HG02970 (cell line): Measurements from ENCODE around the gene COL6A3.

Source experiments
- ATAC-seq: cut with Tn5 transposase; IDR thresholded peaks from one replicate; pipeline ENCODE4 v1.9.1; 2021; ENCODE audit warnings: mild to moderate bottlenecking, moderate library complexity, moderate number of reproducible peaks; ENCODE audit not compliant: unreplicated experiment, low FRiP score

The COL6A3 gene

DNA sequence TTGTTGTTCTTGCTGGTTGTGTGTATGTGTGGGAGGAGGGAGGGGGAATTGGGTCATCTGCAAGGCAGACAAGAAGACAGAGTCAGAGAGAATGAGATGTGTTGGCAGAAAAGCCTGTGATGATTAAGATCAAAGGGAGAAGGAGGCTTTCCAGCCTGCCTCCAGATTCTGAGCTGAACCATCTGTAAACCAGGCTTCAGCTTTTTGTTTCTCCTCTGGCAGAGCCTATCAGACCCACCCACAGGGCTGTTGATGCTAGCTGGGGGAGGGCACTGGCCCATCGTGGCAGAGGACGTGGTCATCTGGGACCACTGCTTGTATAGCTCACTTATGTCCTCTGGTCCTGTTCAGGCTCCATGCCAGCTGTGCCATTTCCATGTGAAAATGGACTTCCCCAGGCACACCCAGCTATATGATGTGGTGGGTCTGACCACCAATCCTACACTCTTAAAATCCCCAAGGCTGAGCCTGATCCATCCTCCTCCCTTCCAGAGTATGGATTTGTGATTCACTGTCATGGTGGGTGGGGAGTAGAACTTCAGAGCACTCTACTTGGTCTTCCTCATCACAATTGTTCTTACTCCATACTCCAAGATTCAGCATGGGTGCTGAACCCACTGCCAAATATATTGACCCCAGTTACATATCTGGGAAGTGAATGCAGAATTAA, 27.8 kb upstream of the COL6A3 start:
- ATAC-seq, result no peak

DNA sequence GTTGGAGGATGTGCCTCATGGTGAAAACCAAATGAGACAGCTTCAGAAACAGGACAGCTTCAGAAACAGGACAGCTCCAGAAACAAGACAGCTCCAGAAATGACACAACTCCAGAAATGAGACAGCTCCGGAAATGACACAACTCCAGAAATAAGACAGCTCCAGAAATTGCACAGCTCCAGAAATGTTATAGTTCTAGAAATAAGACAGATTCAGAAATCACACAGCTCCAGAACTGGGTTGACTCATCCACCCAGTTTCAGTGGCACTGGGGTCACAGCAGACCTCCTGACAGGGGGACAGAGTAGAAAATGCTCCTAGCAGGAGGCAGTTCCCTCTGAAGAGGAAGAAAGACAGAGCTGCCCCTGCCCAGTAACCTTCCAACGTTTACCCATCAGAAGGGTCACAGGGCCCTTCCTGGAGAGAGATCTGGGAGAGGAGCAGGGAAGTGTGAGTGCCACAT, 26.9 kb upstream of the COL6A3 start:
- no peak for ATAC-seq

DNA sequence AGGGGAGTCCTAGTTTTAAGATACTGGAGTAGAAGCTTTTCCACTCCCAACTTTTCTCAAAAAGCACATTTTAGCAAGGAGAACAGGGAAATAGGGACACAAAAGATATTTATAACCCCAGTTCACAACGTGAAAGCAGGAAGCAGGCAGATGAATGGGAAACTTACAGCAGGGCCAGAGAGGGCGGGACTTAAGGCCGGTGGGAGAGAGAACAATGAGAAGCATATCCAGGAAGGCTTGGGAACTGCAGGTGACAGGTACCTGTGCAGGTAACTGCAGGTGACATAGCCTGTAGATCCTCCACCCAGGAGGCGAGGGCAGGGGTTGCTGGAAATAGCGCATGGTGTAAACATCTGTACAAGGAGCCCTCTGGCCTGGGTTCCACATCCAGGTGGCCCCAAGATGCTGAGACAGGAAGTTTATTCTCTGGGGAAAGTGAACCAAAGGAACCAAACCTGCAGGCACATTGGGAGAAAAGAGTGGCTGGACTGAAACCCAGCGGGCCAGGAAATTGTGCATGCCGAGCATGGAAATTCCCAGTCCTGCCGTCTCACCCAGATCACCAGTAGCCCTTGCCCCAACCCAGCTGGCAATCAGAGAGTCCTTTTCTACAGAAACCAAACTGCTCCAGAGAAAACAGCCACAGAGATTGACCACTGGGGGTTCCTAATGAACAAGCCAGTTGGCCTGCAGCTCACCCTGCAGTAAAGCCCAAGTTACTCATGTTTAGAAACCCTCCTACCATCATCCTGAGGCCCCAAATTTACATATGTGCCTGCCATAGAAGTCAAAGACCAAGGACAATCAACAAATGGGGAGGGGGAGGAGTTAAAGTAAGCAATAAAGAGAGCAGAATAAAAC, 24.3 kb upstream of the COL6A3 start:
- ATAC-seq, result no peak

DNA sequence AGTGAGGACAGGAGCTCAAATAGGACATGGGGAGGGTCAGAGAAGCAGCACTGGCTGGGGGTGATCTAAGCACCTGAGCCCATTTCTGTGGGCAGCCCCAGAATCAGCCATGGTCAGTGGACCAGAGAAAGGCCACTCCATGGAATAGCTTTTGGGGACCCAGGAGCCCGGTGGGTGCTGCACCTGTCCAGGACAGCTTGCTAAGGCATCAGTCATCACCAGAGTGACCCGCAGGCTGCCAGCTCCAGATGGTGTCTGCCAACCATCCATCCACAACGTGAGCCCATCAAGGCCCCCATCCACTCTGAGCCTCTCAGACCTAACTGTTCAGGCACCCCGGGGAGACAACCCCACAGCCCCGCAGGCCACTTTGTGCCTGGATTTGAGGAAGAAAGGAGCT, 23.6 kb upstream of the COL6A3 start:
- ATAC-seq, result no peak

DNA sequence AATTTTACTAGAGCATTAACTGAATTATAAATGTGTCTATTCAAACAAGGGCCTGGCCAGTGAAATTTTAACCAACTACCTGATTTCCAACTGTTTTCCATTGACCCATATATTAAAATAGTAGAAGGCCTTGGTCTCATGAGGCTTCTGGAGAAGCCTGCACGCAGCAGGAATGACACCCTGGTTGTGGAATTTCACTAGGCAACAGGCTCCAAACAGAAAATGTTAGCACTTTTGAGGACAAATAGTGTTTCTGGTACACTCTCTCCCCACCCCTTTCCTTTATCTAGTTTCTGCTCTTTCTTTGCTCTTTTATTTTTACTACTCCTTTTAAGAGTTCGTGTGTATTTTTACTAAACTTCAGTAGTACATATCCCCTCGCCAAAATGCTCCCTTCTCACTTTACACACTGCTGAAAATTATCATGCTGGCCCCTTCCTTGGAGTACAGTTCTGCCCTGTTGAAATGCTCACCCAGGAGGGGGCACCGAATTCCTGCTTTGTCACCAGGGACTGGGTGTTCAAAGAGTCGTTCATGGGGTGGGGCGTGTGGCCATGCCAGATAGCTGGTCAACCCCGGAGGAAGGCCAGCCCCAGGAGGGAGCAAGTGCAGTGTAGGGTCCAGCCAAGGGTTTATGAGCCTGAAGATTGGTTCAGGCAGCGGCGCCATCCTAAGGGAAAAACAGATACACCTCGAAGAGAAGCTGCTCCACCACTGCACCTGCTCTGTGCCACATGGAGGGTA, 22.1 kb upstream of the COL6A3 start:
- ATAC-seq, result no peak

DNA sequence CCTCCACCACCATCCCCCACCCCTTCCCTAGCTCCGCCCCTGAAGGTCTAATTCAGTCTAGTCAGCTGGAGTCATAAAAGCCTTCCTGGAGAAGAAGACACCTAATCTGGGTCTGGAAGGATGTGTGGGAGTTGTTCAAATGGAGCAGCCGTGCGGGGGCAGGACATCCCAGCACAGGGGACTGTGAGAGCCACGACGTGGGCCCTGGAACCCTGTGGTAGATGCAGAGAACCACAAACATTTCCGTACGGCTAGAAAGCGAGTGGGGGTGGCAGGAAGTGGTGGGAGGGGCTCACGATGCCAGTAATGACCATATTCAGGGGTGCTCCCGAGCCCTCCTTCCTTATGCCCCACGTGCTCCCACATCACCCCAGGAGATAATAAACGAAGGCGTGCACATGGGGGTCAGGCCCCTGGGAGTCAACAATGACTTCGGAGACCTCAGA, 20.9 kb upstream of the COL6A3 start:
- ATAC-seq, result no peak

DNA sequence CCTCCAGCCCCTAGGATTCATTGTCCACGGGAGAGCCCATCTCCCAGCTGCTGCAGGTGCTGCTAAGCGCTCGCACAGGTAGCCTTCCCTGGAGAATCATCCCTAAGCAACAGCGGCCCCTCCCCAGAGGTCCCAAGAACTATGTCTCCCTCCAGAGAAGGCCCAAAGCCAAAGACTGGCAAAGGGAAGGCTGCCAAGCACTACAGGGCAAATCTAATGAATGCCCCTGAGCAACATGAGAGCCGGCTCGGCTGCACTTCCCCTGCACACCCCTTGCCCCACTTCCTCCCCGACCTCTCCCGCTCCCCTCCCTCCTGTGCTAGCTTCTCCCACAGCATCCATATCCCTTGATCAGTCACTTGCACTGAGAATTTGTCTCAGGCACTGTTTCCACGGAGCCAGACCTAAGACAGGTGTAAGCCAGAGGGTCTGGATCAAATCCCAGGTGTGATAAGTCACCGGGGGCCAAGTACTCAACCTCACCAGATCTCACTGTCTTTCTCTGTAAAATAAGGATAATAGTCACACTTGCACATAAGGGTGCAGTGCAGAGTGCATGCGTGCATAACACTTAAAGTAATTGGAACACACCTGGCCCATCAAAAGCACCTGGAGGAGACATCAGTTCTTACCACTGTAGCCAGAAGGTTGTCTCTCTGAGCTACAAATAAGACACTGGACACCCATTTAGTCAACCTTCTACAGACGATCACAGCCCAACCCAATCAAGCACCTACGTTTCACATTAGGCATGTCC, 20.1 kb upstream of the COL6A3 start:
- no peak for ATAC-seq

DNA sequence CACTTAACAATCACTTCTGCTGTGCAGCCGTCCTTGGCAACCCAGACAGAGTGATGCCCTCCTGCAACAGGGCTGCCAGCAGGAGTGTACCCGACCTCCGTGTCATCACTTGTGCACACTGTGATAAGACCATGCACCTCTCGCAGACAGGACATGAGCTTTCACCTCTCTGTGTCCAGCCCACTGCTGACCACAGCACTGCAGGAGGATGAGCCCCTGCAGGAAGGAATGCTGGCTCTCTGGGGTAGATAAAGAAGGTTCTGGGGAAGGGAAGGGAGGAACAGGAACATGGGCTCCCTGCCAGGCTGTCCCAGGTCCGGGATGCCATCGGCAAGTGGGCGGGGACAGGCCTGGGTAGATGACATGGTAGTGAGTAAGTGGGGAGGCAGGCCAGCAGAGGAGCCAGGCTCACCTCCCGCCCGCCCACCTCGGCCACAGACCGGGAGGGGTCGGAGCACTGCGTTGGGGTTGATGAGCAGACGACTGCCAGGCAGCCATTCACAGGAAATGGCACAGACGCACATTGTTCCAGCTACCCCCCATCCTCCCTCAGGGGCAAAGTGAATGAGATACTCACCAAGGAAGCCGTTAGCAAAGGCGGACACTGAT, 18.6 kb upstream of the COL6A3 start:
- ATAC-seq, result no peak

DNA sequence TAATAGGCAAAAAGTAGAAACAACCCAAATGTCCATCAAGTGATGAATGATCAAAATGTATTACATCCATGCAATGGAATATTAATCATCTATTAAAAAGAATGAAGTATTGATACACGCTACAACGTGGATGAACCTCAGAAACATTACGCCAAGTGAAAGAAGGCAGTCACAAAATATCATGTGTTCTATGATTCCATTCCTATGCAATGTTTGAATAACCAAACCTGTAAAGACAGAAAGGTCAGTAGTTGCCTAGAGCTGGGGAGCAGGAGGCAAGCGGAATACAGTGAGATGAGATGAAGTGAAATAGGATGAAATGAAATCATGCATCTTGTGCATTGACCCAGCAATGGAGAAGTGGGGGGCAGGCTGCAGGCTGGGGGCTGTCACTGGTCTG, 17.9 kb upstream of the COL6A3 start:
- ATAC-seq, result no peak

DNA sequence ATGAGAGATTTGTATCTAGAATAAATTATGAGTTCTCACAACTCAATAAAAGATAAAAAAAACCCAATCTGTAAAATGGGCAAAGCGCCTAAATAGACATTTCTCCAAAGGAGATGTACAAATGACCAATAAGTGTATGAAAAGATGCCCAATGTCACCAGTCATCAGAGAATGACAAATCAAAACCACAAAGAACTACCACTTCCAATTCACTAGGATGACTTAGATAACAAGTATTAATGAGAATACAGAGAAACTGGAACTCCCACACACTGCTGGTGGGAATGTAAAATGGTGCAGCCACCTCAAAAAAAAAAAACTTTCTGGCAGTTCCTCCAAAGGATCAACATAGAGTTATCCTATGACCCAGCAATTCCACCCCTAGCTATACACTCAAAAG, 17.4 kb upstream of the COL6A3 start:
- no peak for ATAC-seq

DNA sequence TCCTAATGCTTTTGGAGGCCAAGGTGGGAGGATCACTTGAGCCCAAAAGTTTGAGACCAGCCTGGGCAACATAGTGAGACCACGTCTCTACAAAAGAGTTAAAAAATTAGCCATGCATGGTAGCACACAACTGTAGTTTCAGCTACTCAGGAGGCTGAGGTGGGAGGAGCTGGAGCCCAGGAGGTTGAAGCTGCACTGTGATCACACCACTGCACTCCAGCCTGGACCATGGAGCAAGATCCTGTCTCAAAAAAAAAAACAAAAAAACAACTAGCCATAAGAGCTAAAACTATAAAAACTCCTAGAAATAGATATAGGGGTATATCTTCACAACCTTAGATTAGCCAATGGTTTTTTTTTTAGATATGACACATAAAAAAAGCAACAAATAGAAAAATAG, 16.9 kb upstream of the COL6A3 start:
- no peak for ATAC-seq

DNA sequence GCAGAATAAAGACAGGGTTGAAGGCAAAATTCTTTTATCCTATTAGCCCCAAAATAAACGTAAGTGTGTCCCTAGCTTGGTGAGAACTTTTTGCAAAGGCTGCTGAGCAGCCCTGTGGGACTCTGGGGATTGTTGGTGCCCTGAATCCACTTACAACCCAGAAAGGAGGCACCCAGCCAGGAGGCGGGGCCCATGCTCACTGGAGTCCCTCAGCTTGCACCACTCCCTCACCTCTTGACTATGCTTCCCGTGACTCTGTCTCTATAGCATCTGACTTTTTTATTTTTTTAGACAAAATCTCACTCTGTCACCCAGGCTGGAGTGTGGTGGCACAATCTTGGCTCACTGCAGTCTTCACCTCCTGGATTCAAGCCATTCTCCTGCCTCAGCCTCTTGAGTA, 15.8 kb upstream of the COL6A3 start:
- no peak for ATAC-seq

DNA sequence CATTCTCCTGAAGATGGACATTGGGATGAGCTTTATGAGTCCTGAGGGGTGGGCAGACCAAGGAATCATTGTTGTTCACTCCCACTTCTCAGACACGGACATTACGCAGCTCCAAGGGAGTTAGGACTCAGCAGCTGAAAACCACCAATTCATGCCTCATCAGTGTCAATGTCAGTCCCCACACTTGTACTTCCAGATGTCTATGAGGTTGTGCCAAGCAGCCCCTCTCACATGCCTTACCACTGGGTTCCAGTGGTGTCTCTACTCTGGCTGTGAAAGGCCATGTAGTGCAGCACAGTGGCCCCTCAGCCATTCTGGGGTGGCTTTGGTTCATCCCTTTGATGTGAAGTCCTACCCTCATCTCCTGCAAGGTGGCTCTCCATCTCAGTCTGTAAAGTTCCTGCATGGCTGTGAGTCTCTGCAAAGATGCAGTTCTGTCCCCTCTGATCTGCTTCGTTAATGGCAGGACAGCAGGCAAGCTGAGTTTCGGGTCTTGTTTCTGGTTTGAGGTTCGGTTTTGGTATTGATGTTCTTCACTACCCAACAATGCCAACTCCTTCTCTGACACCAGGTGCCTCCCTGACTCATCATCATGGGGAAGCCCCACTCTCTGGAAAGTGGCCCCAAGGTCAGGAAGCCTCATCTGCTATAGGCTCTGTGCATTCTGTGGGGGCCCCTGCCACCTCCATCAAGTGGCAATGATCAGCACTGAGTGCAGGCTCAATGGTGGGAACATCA, 14.0 kb upstream of the COL6A3 start:
- peak; percentile 50 for ATAC-seq

DNA sequence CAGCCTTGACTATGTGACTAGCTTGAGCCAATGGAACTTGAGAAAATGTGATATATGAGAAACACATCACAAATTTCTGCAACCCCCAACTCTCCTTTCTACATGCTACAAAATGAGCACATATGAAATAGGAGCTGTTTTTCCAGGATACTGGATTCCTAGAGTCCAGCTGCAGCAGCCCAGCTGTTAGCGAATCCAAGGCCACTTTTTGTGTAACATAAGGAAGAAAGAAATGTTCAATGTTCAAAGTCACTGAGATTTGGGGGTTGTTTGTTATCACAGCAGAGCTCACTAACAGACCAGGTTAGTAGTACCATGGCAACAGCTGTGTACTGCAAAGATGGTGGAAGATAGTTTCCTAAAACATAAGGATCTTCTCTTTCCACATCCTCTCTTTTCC, 12.6 kb upstream of the COL6A3 start:
- no peak for ATAC-seq

DNA sequence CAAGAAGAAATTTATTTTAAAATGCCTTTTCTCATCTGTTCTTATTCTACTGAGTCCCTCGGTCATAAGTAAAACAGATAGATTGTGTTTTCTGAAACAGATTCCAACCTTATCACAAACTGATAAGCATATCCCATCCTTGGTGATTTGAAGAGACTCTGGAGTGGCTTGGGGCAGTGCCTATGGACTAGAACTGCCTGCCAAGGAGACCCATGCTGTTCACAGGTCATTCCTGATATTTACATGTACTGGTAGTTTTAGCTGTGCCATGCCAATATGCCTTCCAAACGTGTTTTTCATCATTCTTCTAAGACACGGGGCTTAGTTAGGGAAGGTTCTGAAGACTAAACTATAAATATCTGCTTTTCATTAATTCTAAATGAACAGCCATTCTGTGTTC, 11.4 kb upstream of the COL6A3 start:
- ATAC-seq, result no peak

DNA sequence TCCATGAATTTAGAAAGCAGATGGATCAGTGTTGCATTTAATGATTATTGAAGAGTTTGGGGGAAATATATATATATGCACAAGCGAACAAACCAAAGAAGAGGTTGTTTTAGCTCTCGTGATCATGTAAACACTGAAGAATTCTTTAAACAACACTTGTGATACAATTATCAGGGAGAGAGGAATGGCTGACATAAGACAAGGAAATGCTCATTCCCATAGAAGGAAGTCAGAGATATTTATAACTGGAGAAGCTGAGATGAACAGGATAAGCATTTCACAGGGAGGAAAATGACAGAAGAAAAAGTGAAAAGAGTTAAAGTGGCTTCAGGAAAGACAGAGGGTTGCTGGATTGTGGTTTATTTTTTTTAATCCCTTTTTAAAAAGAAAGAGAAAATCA, 10.6 kb upstream of the COL6A3 start:
- ATAC-seq, result no peak

DNA sequence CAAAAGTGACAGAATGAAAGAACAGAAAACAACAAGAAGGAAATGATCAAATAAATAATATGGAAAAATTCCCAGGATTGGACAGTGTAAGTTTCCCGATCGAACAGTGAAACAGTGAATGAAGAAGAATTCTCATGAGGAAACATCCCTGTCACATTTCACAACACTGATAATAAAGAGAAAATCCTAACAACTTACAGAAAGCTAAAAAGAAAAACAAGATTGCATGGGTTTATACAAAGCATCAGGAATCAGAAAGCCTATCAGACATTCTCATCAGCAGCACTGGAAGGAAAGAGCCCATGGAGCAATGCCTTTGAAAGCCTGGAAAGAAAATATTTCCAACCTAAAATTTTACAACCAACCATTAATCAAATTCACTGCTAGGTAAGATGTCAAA, 9.9 kb upstream of the COL6A3 start:
- no peak for ATAC-seq

DNA sequence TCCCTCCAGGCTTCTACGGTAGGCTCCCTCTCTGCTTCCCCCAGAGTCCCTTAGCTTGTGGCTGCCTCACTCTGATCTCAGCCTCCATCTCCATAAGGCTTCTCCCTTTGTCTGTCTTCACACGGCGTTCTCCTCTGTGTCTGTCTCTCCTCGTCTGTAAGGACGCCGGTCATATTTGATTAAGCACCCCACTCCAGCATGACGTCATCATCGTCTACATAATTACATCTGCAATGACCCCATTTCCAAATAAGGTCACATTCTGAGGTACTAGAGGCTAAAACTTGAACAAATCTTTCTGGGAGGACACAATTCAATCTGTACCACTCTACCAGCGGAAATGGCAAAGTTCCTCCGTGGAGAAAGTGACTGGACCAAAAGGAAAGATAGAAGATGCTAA, 8.3 kb upstream of the COL6A3 start:
- no peak for ATAC-seq

DNA sequence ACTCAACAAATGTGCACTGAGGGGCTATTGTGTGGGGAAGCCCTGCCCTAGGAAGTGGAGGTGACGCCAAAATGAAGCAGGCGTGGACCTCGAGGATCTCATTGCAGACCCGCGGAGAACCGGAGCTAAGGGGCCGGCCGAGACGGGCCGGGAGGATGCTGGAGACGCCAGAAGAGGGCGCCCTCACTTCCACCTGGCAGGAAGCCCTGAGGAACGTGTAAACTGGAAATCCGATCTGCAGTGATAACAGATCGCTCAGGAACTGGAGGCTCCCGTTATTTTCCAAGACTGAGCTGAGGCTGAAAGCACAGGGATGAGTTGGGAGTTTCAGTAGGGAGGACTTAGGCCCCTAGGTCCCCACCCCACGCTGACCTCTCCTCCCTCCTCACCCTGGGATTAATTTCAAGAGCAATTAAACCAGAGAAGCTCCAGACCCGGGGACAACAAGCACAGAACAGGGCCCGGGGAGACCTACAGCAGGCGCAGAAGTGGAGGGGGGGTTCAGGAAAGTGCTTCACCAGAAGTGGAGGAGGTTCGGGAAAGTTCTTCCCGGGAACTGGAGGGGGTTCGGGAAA, 7.7 kb upstream of the COL6A3 start:
- ATAC-seq, result no peak
